Medulla oblongata (tissue), 1 donor: ENCODE results near the gene FAM25A.

Experiments used
- DNase-seq: peaks from one replicate; pipeline ENCODE4 v3.0.0-alpha.2; 2015; ENCODE audit errors: extremely low spot score

FAM25A gene

DNA sequence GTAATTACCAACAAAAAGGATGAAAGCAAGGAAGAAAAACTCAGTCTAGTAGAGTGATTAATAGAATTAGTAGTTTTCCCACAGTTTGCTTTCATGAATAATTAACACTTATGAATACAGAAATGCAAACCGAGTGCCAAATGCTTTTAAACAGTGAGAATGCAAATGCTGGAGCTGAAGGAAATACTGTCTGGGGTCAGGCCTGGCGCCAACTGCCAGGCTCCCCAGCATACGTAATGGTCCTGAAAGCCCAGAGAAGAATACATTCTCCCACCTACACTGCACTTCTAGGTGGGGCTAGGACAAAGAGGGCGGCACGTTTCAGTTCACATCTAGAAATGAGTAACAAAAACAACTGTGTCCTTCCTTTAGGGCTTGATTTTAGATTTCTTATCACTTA is 44.6 kb downstream of the FAM25A start:
- DNase-seq: peak; percentile 71

- no peak for DNase-seq
These were observed 46.1 kb downstream of the FAM25A start for GRCh38 chr10:87066178-87066577.

- no peak for DNase-seq
These were observed 46.8 kb downstream of the FAM25A start for GRCh38 chr10:87066865-87067264.

DNA sequence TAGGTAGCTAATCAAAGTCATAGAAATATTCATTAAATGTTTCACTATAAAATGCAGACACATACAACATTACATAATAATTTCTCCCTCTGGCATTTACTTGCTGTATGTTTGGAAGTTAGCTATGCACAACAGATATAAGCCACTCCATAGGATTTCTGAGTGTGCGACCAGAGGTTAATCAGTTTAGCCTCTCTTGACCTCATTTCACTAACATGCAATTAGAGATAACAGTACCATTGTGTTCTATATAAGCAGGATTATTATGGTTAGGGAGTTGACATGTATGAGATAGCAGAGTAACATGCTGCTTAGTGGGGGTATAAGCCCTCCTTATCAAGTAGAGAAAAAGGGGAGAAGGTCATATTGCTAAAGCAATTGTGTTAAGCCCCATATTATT is 48.2 kb downstream of the FAM25A start:
- no peak for DNase-seq

- no peak for DNase-seq
These were observed 52.4 kb downstream of the FAM25A start for GRCh38 chr10:87072449-87072848.
